Cardiac muscle cell (in vitro differentiated cells and primary cell): Measurements from ENCODE around the gene PLEKHH2. TPM values are rescaled to one million over a fixed set of nuclear protein-coding genes. Genes with fewer than 3 reads are reported as not detected.

Experiments used
- DNase-seq, 2 donors: peaks; one replicate each; pipeline versions ENCODE4 v3.0.0 to v3.0.0-alpha.2; 2010 to 2017; ENCODE audit warnings: low read depth in 1 of 2, low spot score in 1 of 2
- H3K27ac ChIP-seq: fragments of 200-600 bp; sonication (generic); 2 replicates; pipeline ENCODE4 v1.5.1; 2016
- H3K27me3 ChIP-seq: fragments of 200-600 bp; sonication (generic); 2 replicates; pipeline ENCODE4 v1.6.0; 2016; ENCODE audit warnings: control low read depth
- H3K36me3 ChIP-seq: fragments of 200-600 bp; sonication (generic); 2 replicates; pipeline ENCODE4 v1.5.1; 2016; ENCODE audit warnings: control low read depth
- H3K4me1 ChIP-seq: fragments of 200-600 bp; sonication (generic); 2 replicates; pipeline ENCODE4 v1.8.1; 2017; ENCODE audit warnings: low read depth, mild to moderate bottlenecking, mixed run types
- H3K4me3 ChIP-seq: fragments of 200-600 bp; sonication (generic); 2 replicates; pipeline ENCODE4 v1.5.1; 2016; ENCODE audit warnings: mild to moderate bottlenecking
- H3K9me3 ChIP-seq: fragments of 200-600 bp; sonication (generic); 2 replicates; pipeline ENCODE4 v1.5.1; 2017; ENCODE audit warnings: low read depth, mild to moderate bottlenecking, control low read depth
- polyA plus RNA-seq: library from polyadenylated mRNA; unstranded; fragments of >200 nt; fragmentation: Nextera tagmentation; extraction: Ambion mirVana; gene quantifications from 2 replicates; pipeline ENCODE4 v1.2.1, GENCODE V29; 2016
- total RNA-seq: library from RNA; depleted of rRNA; stranded (reverse); fragments of >200 nt; gene quantifications from 2 replicates; pipeline ENCODE4 v1.2.3, GENCODE V29; 2016
- TF ChIP-seq, protein P1 (sequence below): IDR thresholded peaks from 2 replicates; pipeline ENCODE4 v1.5.1; 2012; ENCODE audit warnings: low read depth, mild to moderate bottlenecking, low read length

PLEKHH2 gene
- total and polyA plus RNA-seq, 2 experiments from 2014 or later, result 0.31 to 1.0 TPM

DNA sequence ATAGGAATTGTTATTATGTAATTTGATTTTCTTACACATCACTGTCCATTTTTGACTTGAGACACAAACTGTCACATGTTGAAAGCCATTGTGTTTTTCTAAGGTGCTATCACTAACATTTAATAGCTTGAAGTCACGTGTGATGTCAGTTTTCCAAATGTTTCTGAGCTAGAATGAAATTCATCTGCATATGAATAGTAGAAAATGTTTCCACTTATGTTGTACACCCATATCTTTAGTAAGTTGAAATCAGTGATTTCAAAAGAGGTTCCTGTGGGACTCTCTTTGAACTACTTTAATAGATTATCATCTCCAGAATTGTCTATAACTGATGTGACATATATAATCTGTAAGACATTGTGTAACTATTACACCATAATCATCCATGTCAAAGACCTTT is 173.8 kb downstream of the PLEKHH2 start:
- Histone ChIP-seq H3K36me3 (no peaks in the 10 kb centered on the region), H3K9me3 (no peaks in the 10 kb centered on the region), H3K27ac (no peak overlapping the region), H3K4me1 (no peaks in the 10 kb centered on the region), H3K4me3 (no peak overlapping the region), H3K27me3 (no peaks in the 10 kb centered on the region)
- TF ChIP-seq, protein P1, sequence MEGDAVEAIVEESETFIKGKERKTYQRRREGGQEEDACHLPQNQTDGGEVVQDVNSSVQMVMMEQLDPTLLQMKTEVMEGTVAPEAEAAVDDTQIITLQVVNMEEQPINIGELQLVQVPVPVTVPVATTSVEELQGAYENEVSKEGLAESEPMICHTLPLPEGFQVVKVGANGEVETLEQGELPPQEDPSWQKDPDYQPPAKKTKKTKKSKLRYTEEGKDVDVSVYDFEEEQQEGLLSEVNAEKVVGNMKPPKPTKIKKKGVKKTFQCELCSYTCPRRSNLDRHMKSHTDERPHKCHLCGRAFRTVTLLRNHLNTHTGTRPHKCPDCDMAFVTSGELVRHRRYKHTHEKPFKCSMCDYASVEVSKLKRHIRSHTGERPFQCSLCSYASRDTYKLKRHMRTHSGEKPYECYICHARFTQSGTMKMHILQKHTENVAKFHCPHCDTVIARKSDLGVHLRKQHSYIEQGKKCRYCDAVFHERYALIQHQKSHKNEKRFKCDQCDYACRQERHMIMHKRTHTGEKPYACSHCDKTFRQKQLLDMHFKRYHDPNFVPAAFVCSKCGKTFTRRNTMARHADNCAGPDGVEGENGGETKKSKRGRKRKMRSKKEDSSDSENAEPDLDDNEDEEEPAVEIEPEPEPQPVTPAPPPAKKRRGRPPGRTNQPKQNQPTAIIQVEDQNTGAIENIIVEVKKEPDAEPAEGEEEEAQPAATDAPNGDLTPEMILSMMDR, result no peak
- DNase-seq, result no peak

DNA sequence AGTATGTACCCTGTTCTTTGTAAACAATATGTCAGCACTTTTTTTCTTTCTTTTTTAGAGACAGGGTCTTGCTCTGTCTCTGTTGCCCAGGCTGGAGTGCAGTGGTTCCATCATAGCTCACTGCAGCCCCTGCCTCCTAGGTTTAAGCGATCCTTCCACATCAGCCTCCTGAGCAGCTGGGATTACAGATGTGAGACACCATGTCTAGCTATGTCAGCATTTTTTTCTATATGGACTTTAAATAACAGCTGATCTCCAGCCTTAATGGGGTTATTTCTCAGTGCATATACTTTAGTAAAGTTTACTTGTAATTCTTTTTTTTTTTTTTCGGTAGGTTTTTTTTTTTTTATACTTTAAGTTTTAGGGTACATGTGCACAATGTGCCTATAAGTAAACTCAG is 174.9 kb downstream of the PLEKHH2 start:
- no peaks in the 10 kb centered on the region for H3K9me3 ChIP-seq
- H3K27me3 ChIP-seq, result no peaks in the 10 kb centered on the region
- H3K4me3 ChIP-seq, result no peak overlapping the region
- TF ChIP-seq, protein P1, result no peak
- H3K36me3 ChIP-seq, result no peaks in the 10 kb centered on the region
- H3K27ac ChIP-seq, result no peak overlapping the region
- no peak for DNase-seq
- no peaks in the 10 kb centered on the region for H3K4me1 ChIP-seq

GRCh38 chr2:43812947-43813346 is 175.9 kb downstream of the PLEKHH2 start:
- Histone ChIP-seq H3K36me3 (no peaks in the 10 kb centered on the region), H3K4me3 (no peak overlapping the region), H3K27me3 (no peaks in the 10 kb centered on the region), H3K4me1 (no peaks in the 10 kb centered on the region), H3K9me3 (no peaks in the 10 kb centered on the region), H3K27ac (no peak overlapping the region)
- TF ChIP-seq, protein P1, result no peak
- no peak for DNase-seq

GRCh38 chr2:43814711-43815110 is 177.7 kb downstream of the PLEKHH2 start:
- DNase-seq, result no peak
- no peaks in the 10 kb centered on the region for H3K4me1 ChIP-seq
- no peak overlapping the region for H3K4me3 ChIP-seq
- no peak overlapping the region for H3K27ac ChIP-seq
- H3K27me3 ChIP-seq, result no peaks in the 10 kb centered on the region
- TF ChIP-seq, protein P1, result no peak
- no peaks in the 10 kb centered on the region for H3K36me3 ChIP-seq
- H3K9me3 ChIP-seq, result no peaks in the 10 kb centered on the region

Other genes with a start within 250 kb of the PLEKHH2 start
- gene THADA, start 41.2 kb upstream of the PLEKHH2 start, total RNA-seq, result 9.3 and 11.9 TPM in 2 replicates
- gene THADA, start 41.2 kb upstream of the PLEKHH2 start, polyA plus RNA-seq, result 15.9 and 17.3 TPM in 2 replicates
- gene C1GALT1C1L, start 39.2 kb downstream of the PLEKHH2 start, total RNA-seq, result 0.60 TPM in 1 of 2 replicates, not detected in the other
- 0.65 TPM in 1 of 2 replicates, not detected in the other for gene C1GALT1C1L, start 39.2 kb downstream of the PLEKHH2 start, polyA plus RNA-seq
- gene DYNC2LI1, start 136.8 kb downstream of the PLEKHH2 start, total RNA-seq, result 17.2 and 46.2 TPM in 2 replicates
- 44.7 and 64.9 TPM in 2 replicates for gene DYNC2LI1, start 136.8 kb downstream of the PLEKHH2 start, polyA plus RNA-seq
- gene ABCG5, start 201.6 kb downstream of the PLEKHH2 start, total RNA-seq, result 0.18 TPM in 1 of 2 replicates, not detected in the other
- not detected in 2 replicates for gene ABCG5, start 201.6 kb downstream of the PLEKHH2 start, polyA plus RNA-seq
- gene ABCG8, start 201.7 kb downstream of the PLEKHH2 start, total RNA-seq, result 0.04 TPM in 1 of 2 replicates, not detected in the other
- gene ABCG8, start 201.7 kb downstream of the PLEKHH2 start, polyA plus RNA-seq, result 0.04 TPM in 1 of 2 replicates, not detected in the other